Measurements from ENCODE around the gene WFIKKN1. TPM values are rescaled to one million over a fixed set of nuclear protein-coding genes. Genes with fewer than 3 reads are reported as not detected.

WFIKKN1 gene
- total and polyA plus RNA-seq, 2 of the 13 experiments (the other 11 are each of a cell fraction or from before 2014, with no cell fraction given): 1.7 to 4.9 TPM

DNA sequence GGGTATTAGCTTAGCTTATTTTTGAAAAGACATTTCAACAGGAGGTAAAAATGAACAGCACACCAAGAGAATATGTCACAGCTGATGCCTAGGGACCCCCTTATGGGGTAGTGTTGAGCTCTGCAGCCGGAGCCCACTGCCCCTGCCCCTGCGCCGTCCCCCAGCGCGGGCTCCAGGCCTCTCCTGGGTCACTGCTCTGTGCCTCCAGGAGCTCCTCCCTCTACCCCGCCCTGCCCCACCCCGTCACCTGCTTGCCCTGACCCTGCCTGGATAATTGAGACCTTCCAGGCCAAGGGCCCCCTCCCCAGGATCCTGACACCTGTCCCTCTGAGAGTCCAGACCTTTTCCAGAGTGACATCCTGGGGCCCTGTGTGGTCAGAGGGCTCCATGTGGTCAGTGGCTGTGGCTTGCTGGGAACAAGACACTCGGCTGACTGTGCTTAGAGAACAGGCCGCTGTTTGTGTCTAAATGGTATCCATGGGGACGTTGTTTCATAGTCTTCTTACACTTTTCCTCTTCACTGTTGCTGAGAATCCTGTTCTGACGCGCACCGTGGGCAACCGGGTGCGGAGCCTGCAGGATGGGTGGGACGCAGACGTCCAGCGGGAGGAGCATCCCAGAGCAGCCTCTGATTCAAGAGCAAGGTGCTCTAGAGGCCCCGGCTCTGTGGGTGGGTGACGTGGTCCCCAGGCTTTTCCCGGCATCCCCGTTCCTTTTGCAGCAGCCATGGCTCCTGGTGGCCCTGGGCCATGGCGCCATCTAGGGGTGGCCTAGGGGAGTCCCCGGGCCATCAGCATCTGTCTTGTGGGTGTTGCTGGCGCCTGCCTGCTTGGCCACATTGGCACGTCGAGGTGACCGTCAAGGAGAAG is 20.0 kb upstream of the WFIKKN1 start (continued):
- no peak for TF ChIP-seq ZFYVE20 (CRISPR knock-in tag; IDR thresholded peaks at IDR 0.05; ENCODE audit: borderline replicate concordance, low read depth)
- TF ChIP-seq NR1H2 (CRISPR knock-in tag; IDR thresholded peaks at IDR 0.05; ENCODE audit: borderline replicate concordance, low read depth): no peak
- TF ChIP-seq SALL1 (CRISPR knock-in tag; IDR thresholded peaks at IDR 0.05): peak; percentile 51
- TF ChIP-seq ZNF577 (CRISPR knock-in tag; IDR thresholded peaks at IDR 0.05; ENCODE audit: borderline replicate concordance, low read depth): no peak
- TF ChIP-seq ONECUT2 (CRISPR knock-in tag; IDR thresholded peaks at IDR 0.05): no peak
- no peak for TF ChIP-seq ZNF44 (CRISPR knock-in tag; IDR thresholded peaks at IDR 0.05)
- TF ChIP-seq ZNF629 (CRISPR knock-in tag; conservative IDR thresholded peaks at IDR 0.05): no peak
- TF ChIP-seq, protein P1, sequence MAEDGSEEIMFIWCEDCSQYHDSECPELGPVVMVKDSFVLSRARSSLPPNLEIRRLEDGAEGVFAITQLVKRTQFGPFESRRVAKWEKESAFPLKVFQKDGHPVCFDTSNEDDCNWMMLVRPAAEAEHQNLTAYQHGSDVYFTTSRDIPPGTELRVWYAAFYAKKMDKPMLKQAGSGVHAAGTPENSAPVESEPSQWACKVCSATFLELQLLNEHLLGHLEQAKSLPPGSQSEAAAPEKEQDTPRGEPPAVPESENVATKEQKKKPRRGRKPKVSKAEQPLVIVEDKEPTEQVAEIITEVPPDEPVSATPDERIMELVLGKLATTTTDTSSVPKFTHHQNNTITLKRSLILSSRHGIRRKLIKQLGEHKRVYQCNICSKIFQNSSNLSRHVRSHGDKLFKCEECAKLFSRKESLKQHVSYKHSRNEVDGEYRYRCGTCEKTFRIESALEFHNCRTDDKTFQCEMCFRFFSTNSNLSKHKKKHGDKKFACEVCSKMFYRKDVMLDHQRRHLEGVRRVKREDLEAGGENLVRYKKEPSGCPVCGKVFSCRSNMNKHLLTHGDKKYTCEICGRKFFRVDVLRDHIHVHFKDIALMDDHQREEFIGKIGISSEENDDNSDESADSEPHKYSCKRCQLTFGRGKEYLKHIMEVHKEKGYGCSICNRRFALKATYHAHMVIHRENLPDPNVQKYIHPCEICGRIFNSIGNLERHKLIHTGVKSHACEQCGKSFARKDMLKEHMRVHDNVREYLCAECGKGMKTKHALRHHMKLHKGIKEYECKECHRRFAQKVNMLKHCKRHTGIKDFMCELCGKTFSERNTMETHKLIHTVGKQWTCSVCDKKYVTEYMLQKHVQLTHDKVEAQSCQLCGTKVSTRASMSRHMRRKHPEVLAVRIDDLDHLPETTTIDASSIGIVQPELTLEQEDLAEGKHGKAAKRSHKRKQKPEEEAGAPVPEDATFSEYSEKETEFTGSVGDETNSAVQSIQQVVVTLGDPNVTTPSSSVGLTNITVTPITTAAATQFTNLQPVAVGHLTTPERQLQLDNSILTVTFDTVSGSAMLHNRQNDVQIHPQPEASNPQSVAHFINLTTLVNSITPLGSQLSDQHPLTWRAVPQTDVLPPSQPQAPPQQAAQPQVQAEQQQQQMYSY (CRISPR knock-in tag; IDR thresholded peaks at IDR 0.05): no peak
- TF ChIP-seq, protein P2, sequence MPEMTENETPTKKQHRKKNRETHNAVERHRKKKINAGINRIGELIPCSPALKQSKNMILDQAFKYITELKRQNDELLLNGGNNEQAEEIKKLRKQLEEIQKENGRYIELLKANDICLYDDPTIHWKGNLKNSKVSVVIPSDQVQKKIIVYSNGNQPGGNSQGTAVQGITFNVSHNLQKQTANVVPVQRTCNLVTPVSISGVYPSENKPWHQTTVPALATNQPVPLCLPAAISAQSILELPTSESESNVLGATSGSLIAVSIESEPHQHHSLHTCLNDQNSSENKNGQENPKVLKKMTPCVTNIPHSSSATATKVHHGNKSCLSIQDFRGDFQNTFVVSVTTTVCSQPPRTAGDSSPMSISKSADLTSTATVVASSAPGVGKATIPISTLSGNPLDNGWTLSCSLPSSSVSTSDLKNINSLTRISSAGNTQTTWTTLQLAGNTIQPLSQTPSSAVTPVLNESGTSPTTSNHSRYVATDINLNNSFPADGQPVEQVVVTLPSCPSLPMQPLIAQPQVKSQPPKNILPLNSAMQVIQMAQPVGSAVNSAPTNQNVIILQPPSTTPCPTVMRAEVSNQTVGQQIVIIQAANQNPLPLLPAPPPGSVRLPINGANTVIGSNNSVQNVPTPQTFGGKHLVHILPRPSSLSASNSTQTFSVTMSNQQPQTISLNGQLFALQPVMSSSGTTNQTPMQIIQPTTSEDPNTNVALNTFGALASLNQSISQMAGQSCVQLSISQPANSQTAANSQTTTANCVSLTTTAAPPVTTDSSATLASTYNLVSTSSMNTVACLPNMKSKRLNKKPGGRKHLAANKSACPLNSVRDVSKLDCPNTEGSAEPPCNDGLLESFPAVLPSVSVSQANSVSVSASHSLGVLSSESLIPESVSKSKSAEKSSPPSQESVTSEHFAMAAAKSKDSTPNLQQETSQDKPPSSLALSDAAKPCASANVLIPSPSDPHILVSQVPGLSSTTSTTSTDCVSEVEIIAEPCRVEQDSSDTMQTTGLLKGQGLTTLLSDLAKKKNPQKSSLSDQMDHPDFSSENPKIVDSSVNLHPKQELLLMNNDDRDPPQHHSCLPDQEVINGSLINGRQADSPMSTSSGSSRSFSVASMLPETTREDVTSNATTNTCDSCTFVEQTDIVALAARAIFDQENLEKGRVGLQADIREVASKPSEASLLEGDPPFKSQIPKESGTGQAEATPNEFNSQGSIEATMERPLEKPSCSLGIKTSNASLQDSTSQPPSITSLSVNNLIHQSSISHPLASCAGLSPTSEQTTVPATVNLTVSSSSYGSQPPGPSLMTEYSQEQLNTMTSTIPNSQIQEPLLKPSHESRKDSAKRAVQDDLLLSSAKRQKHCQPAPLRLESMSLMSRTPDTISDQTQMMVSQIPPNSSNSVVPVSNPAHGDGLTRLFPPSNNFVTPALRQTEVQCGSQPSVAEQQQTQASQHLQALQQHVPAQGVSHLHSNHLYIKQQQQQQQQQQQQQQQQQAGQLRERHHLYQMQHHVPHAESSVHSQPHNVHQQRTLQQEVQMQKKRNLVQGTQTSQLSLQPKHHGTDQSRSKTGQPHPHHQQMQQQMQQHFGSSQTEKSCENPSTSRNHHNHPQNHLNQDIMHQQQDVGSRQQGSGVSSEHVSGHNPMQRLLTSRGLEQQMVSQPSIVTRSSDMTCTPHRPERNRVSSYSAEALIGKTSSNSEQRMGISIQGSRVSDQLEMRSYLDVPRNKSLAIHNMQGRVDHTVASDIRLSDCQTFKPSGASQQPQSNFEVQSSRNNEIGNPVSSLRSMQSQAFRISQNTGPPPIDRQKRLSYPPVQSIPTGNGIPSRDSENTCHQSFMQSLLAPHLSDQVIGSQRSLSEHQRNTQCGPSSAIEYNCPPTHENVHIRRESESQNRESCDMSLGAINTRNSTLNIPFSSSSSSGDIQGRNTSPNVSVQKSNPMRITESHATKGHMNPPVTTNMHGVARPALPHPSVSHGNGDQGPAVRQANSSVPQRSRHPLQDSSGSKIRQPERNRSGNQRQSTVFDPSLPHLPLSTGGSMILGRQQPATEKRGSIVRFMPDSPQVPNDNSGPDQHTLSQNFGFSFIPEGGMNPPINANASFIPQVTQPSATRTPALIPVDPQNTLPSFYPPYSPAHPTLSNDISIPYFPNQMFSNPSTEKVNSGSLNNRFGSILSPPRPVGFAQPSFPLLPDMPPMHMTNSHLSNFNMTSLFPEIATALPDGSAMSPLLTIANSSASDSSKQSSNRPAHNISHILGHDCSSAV (CRISPR knock-in tag; IDR thresholded peaks at IDR 0.05; ENCODE audit: borderline replicate concordance): no peak
- TF ChIP-seq NFIB (CRISPR knock-in tag; IDR thresholded peaks at IDR 0.05; ENCODE audit: borderline replicate concordance): no peak
- TF ChIP-seq ZNF598 (CRISPR knock-in tag; IDR thresholded peaks at IDR 0.05; ENCODE audit: borderline replicate concordance): 0 out of 2 replicates have a peak, but pooled peaks have one; percentile 58
- TF ChIP-seq TARDBP (CRISPR knock-in tag; IDR thresholded peaks at IDR 0.05): peak; percentile 78
- TF ChIP-seq, protein P3, sequence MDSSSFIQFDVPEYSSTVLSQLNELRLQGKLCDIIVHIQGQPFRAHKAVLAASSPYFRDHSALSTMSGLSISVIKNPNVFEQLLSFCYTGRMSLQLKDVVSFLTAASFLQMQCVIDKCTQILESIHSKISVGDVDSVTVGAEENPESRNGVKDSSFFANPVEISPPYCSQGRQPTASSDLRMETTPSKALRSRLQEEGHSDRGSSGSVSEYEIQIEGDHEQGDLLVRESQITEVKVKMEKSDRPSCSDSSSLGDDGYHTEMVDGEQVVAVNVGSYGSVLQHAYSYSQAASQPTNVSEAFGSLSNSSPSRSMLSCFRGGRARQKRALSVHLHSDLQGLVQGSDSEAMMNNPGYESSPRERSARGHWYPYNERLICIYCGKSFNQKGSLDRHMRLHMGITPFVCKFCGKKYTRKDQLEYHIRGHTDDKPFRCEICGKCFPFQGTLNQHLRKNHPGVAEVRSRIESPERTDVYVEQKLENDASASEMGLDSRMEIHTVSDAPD (CRISPR knock-in tag; IDR thresholded peaks at IDR 0.05): no peak
- TF ChIP-seq ZNF263 (CRISPR knock-in tag; IDR thresholded peaks at IDR 0.05): peak; percentile 40; the same call in 1 of the 2 replicates
- TF ChIP-seq HMGA1 (CRISPR knock-in tag; conservative IDR thresholded peaks at IDR 0.05): no peak
